Stimulated activated naive CD8-positive, alpha-beta T cell treated with anti-CD3 and anti-CD28 coated beads, Interleukin-15, Interleukin-2, amounts not matched to agents 100 ng/mL and 50 ng/mL, for 24 hours (primary cell): ENCODE measurements around the gene ZNF705A.
"Not testable (repeated sequence)": the region's sequence is repeated elsewhere in the genome, so short reads cannot be mapped to it uniquely, and the experiment has no call there.

Experiments
- H3K27ac Mint-ChIP-seq: one replicate; pipeline ENCODE4 v1.8.0; 2021; ENCODE audit warnings: mild to moderate bottlenecking, mixed read lengths
- H3K27me3 Mint-ChIP-seq: one replicate; pipeline ENCODE4 v1.8.0; 2021; ENCODE audit warnings: mixed read lengths
- H3K36me3 Mint-ChIP-seq: one replicate; pipeline ENCODE4 v1.8.0; 2021; ENCODE audit warnings: low read depth, mixed read lengths
- H3K4me1 Mint-ChIP-seq: one replicate; pipeline ENCODE4 v1.8.0; 2021; ENCODE audit warnings: low read depth, mixed read lengths
- H3K4me3 Mint-ChIP-seq: one replicate; pipeline ENCODE4 v1.8.0; 2021; ENCODE audit warnings: mild to moderate bottlenecking, mixed read lengths
- H3K9me3 Mint-ChIP-seq: one replicate; pipeline ENCODE4 v1.8.0; 2021; ENCODE audit warnings: mixed read lengths

Gene ZNF705A

GRCh38 chr12:8157484-8158198, 826 bp downstream of the ZNF705A start:
- H3K27me3 Mint-ChIP-seq, result no peaks in the 10 kb centered on the region
- H3K4me1 Mint-ChIP-seq, result peaks cover 39% of the 10 kb centered on the region
- H3K27ac Mint-ChIP-seq, result no peak overlapping the region
- no peak overlapping the region for H3K4me3 Mint-ChIP-seq
- no peaks in the 10 kb centered on the region for H3K36me3 Mint-ChIP-seq
- H3K9me3 Mint-ChIP-seq, result no peaks in the 10 kb centered on the region

- not testable (repeated sequence) for H3K9me3 Mint-ChIP-seq, H3K4me1 Mint-ChIP-seq, H3K4me3 Mint-ChIP-seq, H3K27me3 Mint-ChIP-seq, H3K27ac Mint-ChIP-seq, H3K36me3 Mint-ChIP-seq
These were observed 16.1 kb downstream of the ZNF705A start for GRCh38 chr12:8172911-8173310.

GRCh38 chr12:8179989-8180585, 23.3 kb downstream of the ZNF705A start:
- H3K36me3 Mint-ChIP-seq, H3K4me1 Mint-ChIP-seq, H3K9me3 Mint-ChIP-seq, H3K27me3 Mint-ChIP-seq: not testable (repeated sequence)
- Mint-ChIP-seq H3K4me3 (peak overlapping the region; percentile 81), H3K27ac (peak overlapping the region; percentile 13)

GRCh38 chr12:8181271-8181670, 24.5 kb downstream of the ZNF705A start:
- H3K27me3 Mint-ChIP-seq, H3K27ac Mint-ChIP-seq, H3K4me1 Mint-ChIP-seq, H3K36me3 Mint-ChIP-seq, H3K9me3 Mint-ChIP-seq: not testable (repeated sequence)
- H3K4me3 Mint-ChIP-seq, result peak overlapping the region; percentile 77

GRCh38 chr12:8182923-8183322, 26.1 kb downstream of the ZNF705A start:
- not testable (repeated sequence) for H3K4me3 Mint-ChIP-seq, H3K27ac Mint-ChIP-seq, H3K9me3 Mint-ChIP-seq, H3K4me1 Mint-ChIP-seq, H3K27me3 Mint-ChIP-seq, H3K36me3 Mint-ChIP-seq

GRCh38 chr12:8183346-8183745, 26.5 kb downstream of the ZNF705A start:
- H3K4me1 Mint-ChIP-seq, H3K27ac Mint-ChIP-seq, H3K4me3 Mint-ChIP-seq, H3K36me3 Mint-ChIP-seq, H3K27me3 Mint-ChIP-seq, H3K9me3 Mint-ChIP-seq: not testable (repeated sequence)

GRCh38 chr12:8184206-8184605, 27.4 kb downstream of the ZNF705A start:
- H3K36me3 Mint-ChIP-seq, H3K27me3 Mint-ChIP-seq, H3K9me3 Mint-ChIP-seq, H3K27ac Mint-ChIP-seq, H3K4me1 Mint-ChIP-seq, H3K4me3 Mint-ChIP-seq: not testable (repeated sequence)

- H3K36me3 Mint-ChIP-seq, H3K27me3 Mint-ChIP-seq, H3K27ac Mint-ChIP-seq, H3K4me3 Mint-ChIP-seq, H3K4me1 Mint-ChIP-seq, H3K9me3 Mint-ChIP-seq: not testable (repeated sequence)
These were observed 31.3 kb downstream of the ZNF705A start for GRCh38 chr12:8188088-8188487.

- H3K4me1 Mint-ChIP-seq, H3K27ac Mint-ChIP-seq, H3K9me3 Mint-ChIP-seq, H3K36me3 Mint-ChIP-seq, H3K27me3 Mint-ChIP-seq, H3K4me3 Mint-ChIP-seq: not testable (repeated sequence)
These were observed 41.0 kb downstream of the ZNF705A start for GRCh38 chr12:8197685-8198308.

- not testable (repeated sequence) for H3K4me3 Mint-ChIP-seq, H3K27ac Mint-ChIP-seq, H3K27me3 Mint-ChIP-seq, H3K4me1 Mint-ChIP-seq, H3K9me3 Mint-ChIP-seq, H3K36me3 Mint-ChIP-seq
These were observed 62.0 kb downstream of the ZNF705A start for GRCh38 chr12:8218711-8219382.

- not testable (repeated sequence) for H3K27ac Mint-ChIP-seq, H3K4me3 Mint-ChIP-seq, H3K36me3 Mint-ChIP-seq, H3K4me1 Mint-ChIP-seq, H3K9me3 Mint-ChIP-seq, H3K27me3 Mint-ChIP-seq
These were observed 64.6 kb downstream of the ZNF705A start for GRCh38 chr12:8221375-8221774.

GRCh38 chr12:8221844-8222243, 65.0 kb downstream of the ZNF705A start:
- H3K36me3 Mint-ChIP-seq, H3K27ac Mint-ChIP-seq, H3K9me3 Mint-ChIP-seq, H3K27me3 Mint-ChIP-seq, H3K4me1 Mint-ChIP-seq, H3K4me3 Mint-ChIP-seq: not testable (repeated sequence)

- H3K4me1 Mint-ChIP-seq, H3K4me3 Mint-ChIP-seq, H3K27ac Mint-ChIP-seq, H3K36me3 Mint-ChIP-seq, H3K9me3 Mint-ChIP-seq, H3K27me3 Mint-ChIP-seq: not testable (repeated sequence)
These were observed 65.5 kb downstream of the ZNF705A start for GRCh38 chr12:8222303-8222702.

- H3K27me3 Mint-ChIP-seq, H3K4me3 Mint-ChIP-seq, H3K36me3 Mint-ChIP-seq, H3K4me1 Mint-ChIP-seq, H3K27ac Mint-ChIP-seq, H3K9me3 Mint-ChIP-seq: not testable (repeated sequence)
These were observed 66.8 kb downstream of the ZNF705A start for GRCh38 chr12:8223646-8224045.

- H3K36me3 Mint-ChIP-seq, H3K27ac Mint-ChIP-seq, H3K4me1 Mint-ChIP-seq, H3K9me3 Mint-ChIP-seq, H3K27me3 Mint-ChIP-seq, H3K4me3 Mint-ChIP-seq: not testable (repeated sequence)
These were observed 68.0 kb downstream of the ZNF705A start for GRCh38 chr12:8224782-8225181.

- Mint-ChIP-seq H3K27me3 (no peaks in the 10 kb centered on the region), H3K36me3 (no peaks in the 10 kb centered on the region), H3K4me3 (no peak overlapping the region), H3K27ac (no peak overlapping the region), H3K4me1 (no peaks in the 10 kb centered on the region), H3K9me3 (no peaks in the 10 kb centered on the region)
These were observed 69.5 kb downstream of the ZNF705A start for GRCh38 chr12:8226355-8226754.
